Natural killer cell treated with Interleukin-12 subunit alpha and Interleukin-12 subunit beta and Interleukin-15 and Interleukin-18, amount 100 ng/mL, for 72 hours (primary cell): ENCODE measurements around the gene SMYD3. TPM values are rescaled to one million over a fixed set of nuclear protein-coding genes. Genes with fewer than 3 reads are reported as not detected.

Source experiments
- ATAC-seq, 2 donors: fragments of 150-1000 bp; cut with Tn5 transposase in 1 of 2; sonication (Bioruptor Pico), chemical (Tn5 transposase) in 1 of 2; 2 replicates each; pipeline ENCODE4 v1.10.0; 2021
- DNase-seq: peaks from one replicate; pipeline ENCODE4 v3.0.0; 2022; ENCODE audit warnings: low spot score
- H3K27ac Mint-ChIP-seq, 2 donors: 1 replicate in 1 of 2; 2 replicates in 1 of 2; pipeline ENCODE4 v1.8.0; 2022; ENCODE audit warnings: mixed read lengths in 2 of 2, mild to moderate bottlenecking in 1 of 2, moderate library complexity in 1 of 2
- H3K27me3 Mint-ChIP-seq, 2 donors: 1 replicate in 1 of 2; 2 replicates in 1 of 2; pipeline ENCODE4 v1.8.0; 2022; ENCODE audit warnings: mixed read lengths in 2 of 2
- H3K36me3 Mint-ChIP-seq: one replicate; pipeline ENCODE4 v1.8.0; 2022; ENCODE audit warnings: mixed read lengths
- H3K4me1 Mint-ChIP-seq, 2 donors: 1 replicate in 1 of 2; 2 replicates in 1 of 2; pipeline ENCODE4 v1.8.0; 2022; ENCODE audit warnings: low read depth in 2 of 2, mixed read lengths in 2 of 2, mild to moderate bottlenecking in 1 of 2
- H3K4me3 Mint-ChIP-seq: one replicate; pipeline ENCODE4 v1.8.0; 2022; ENCODE audit warnings: mixed read lengths
- H3K9me3 Mint-ChIP-seq: 2 replicates; pipeline ENCODE4 v1.8.0; 2022; ENCODE audit warnings: mixed read lengths
- total RNA-seq, 2 donors: library from RNA; stranded (reverse); gene quantifications; one replicate each; pipeline ENCODE4 v1.2.3, GENCODE V29; 2022

SMYD3 gene
- total RNA-seq, 2 donors from 2014 or later = 26.9 to 55.4 TPM

DNA sequence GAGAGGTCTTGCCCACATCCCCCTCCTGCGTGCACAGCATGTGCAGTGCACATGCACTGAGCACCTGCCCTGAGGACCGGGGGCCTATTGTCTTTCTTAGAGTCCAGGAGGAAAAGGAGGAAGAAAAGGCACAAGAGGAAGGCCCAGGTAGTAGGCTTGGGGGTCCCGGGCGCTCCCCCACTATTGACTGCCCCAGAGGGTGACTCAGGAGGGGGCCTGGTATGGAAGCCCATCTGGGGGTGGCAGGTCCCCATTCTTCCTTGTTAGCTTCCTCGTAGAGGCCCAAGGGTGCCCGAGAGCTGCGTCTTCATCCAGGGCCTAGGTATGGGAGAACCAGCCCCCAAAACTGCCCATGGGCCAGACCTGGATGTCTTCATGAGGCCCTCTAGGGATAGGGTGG is 4.1 kb upstream of the SMYD3 start:
- Mint-ChIP-seq H3K9me3 (no peaks in the 10 kb centered on the region), H3K27ac (no peak overlapping the region), H3K27me3 (no peaks in the 10 kb centered on the region), H3K36me3 (peaks cover 8% of the 10 kb centered on the region), H3K4me3 (no peak overlapping the region), H3K4me1 (peaks cover 12 to 16% of the 10 kb centered on the region in 2 donors)
- DNase-seq (no peak), ATAC-seq (no peak)

DNA sequence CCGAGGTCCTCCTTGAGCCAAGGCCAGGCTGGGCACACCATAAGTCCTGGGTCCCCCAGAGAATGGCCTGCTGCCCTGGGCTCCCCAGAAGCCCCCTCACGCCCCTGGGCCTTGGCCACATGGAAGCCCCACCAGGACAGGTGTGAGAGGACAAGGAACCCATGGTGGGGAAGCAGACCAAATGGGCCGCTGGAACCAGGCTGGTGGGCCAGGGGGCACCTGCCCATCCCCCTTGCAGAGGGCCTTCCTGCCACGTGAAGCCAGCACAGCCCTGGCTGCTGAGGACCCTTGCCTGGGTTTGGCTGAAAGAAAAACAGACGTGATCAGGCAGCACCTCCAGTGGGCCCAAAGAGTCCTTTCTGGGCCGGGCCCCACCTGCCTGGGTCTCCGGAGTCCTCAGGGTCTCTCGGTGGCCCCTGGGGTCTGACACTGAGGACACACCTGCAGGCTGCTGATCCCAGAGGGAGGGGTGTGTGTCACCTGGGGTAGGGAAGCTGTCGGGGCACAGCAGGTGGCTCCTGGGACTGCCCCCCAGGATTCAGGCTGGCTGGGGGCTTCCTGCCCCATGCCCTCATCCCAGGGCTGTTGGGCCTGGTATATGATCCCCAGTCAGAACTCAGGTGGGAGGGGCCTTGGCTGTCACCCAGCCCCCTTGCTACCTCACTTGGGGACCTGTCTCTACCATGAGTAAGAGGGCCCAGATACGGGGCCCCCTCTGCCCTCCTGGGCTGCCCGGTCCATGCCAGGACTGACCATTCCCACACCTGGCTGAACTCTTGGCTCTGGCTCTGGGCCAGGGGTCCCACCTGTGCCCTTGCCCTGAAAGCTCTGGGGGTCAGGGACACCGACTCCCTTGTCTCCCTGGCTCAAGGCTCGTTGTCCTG is 3.3 kb upstream of the SMYD3 start:
- ATAC-seq (no peak), DNase-seq (no peak)
- Mint-ChIP-seq H3K9me3 (no peaks in the 10 kb centered on the region), H3K27ac (no peak overlapping the region), H3K27me3 (no peaks in the 10 kb centered on the region), H3K4me3 (no peak overlapping the region), H3K36me3 (peaks cover 4% of the 10 kb centered on the region), H3K4me1 (peaks cover 20 to 24% of the 10 kb centered on the region in 2 donors)

- DNase-seq (no peak), ATAC-seq (no peak)
- H3K27me3 Mint-ChIP-seq = no peaks in the 10 kb centered on the region
- H3K27ac Mint-ChIP-seq = no peak overlapping the region
- H3K4me3 Mint-ChIP-seq = no peak overlapping the region
- peaks cover 22 to 26% of the 10 kb centered on the region in 2 donors for H3K4me1 Mint-ChIP-seq
- no peaks in the 10 kb centered on the region for H3K9me3 Mint-ChIP-seq
- no peaks in the 10 kb centered on the region for H3K36me3 Mint-ChIP-seq
Measured at GRCh38 chr1:246508897-246509688, 2.0 kb upstream of the SMYD3 start.

GRCh38 chr1:246506367-246506673 is 759 bp downstream of the SMYD3 start:
- peak overlapping the region; percentile 91 for H3K4me3 Mint-ChIP-seq
- H3K27ac Mint-ChIP-seq = peak overlapping the region; percentile 49 to 64
- H3K9me3 Mint-ChIP-seq = no peaks in the 10 kb centered on the region
- ATAC-seq (peak in 1 of 2 donors; percentile 3), DNase-seq (no peak)
- no peaks in the 10 kb centered on the region for H3K27me3 Mint-ChIP-seq
- peaks cover 28 to 40% of the 10 kb centered on the region in 2 donors for H3K4me1 Mint-ChIP-seq
- peaks cover 4% of the 10 kb centered on the region for H3K36me3 Mint-ChIP-seq

GRCh38 chr1:246503341-246503740 is 3.7 kb downstream of the SMYD3 start:
- H3K27me3 Mint-ChIP-seq = no peaks in the 10 kb centered on the region
- H3K4me1 Mint-ChIP-seq = peaks cover 28 to 42% of the 10 kb centered on the region in 2 donors
- no peak overlapping the region for H3K27ac Mint-ChIP-seq
- DNase-seq (no peak), ATAC-seq (no peak)
- H3K4me3 Mint-ChIP-seq = no peak overlapping the region
- no peaks in the 10 kb centered on the region for H3K9me3 Mint-ChIP-seq
- peaks cover 4% of the 10 kb centered on the region for H3K36me3 Mint-ChIP-seq

DNA sequence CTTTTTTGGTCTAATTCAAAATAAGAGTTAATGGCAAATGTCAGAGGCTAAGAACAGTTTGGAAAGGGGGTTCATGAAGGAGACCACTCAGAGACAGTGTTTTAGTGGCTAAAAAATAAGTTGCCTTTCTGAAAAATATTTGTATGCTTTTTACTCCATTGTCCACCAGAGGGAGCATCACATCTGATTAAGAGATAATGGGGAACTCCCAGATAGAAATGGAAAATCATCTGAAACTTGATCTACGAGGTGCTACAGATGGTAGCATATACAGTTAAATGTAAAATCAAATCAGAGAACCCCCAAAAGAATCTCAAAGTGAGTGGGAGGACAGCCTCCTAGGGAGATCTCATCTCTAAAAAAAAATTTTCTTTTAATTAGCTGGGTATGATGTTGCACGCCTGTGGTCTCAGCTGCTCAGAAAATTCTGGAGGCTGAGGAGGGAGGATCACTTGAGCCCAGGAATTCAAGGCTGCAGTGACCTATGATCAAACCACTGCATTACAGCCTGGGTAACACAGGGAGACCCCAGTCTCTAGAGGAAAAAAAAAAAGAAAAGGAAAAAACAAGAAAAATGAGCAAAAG is 9.7 kb downstream of the SMYD3 start:
- peak in 1 of 2 donors; percentile 54 for ATAC-seq

DNA sequence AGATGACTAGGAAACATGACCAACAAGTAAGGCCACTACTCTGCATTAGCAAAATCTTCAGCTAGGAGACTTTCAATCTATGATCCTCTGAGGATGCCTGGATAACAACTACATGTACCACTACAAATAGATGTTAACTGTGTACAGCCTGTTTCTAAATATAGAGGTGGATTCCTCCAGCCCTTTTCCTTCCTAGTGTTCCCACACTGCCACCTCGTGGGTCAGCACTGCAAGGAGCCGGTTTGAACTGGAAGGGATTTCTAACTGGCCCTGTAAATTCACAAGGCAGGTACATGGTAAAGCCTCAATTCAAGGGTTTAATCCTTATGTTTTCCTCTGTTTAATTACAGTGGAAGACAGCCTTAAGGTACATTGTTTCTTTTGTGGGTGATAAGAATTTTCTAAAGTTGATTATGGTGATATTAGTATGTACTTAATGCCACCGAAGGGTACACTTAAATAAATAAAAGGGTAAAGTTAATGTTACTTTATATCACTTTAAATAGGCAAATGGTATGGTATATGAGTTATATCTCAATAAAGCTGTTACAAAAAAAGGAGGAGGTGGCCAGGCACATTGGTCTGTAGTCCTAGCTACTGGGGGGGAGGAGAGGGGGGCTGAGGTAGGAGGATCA is 14.4 kb downstream of the SMYD3 start:
- Mint-ChIP-seq H3K27me3 (no peaks in the 10 kb centered on the region), H3K4me1 (peaks cover 4 to 12% of the 10 kb centered on the region in 2 donors), H3K36me3 (no peaks in the 10 kb centered on the region), H3K4me3 (no peak overlapping the region), H3K9me3 (no peaks in the 10 kb centered on the region), H3K27ac (no peak overlapping the region)
- ATAC-seq = no peak
- no peak for DNase-seq

More for the DNA sequence above, 9.7 kb downstream of the SMYD3 start:
- no peak overlapping the region for H3K4me3 Mint-ChIP-seq
- H3K27me3 Mint-ChIP-seq = no peaks in the 10 kb centered on the region
- peak overlapping the region in 1 of 2 donors; percentile 34 for H3K27ac Mint-ChIP-seq
- H3K36me3 Mint-ChIP-seq = peaks cover 4% of the 10 kb centered on the region
- no peak for DNase-seq
- no peaks in the 10 kb centered on the region for H3K9me3 Mint-ChIP-seq
- H3K4me1 Mint-ChIP-seq = peaks cover 7 to 8% of the 10 kb centered on the region in 2 donors

DNA sequence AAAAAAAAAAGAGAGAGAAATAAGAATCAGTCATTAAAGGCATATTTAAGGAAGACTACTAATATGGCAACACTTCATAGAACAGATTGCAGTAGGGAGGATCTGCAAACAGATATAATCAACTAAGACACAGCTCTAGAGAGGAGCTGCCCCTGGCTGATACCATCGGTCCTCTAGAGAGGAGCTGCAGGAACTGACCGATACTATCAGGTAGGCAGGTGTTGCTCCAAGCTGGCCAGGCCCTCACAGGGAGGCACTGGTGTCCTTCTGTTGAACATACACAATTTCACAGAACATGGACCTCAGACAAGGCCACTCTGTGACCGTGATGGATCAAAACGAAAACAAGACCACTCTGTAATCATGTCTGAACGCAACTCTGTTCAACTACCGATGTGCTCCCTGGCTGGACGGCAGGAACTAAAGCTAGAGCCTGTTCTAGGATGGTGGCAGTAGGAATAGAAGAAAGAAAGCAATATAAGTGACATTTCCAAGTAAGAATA is 15.5 kb downstream of the SMYD3 start:
- Mint-ChIP-seq H3K4me3 (no peak overlapping the region), H3K27ac (no peak overlapping the region), H3K4me1 (peaks cover 4 to 9% of the 10 kb centered on the region in 2 donors), H3K27me3 (no peaks in the 10 kb centered on the region), H3K36me3 (no peaks in the 10 kb centered on the region), H3K9me3 (no peaks in the 10 kb centered on the region)
- DNase-seq (no peak), ATAC-seq (no peak)

- H3K27ac Mint-ChIP-seq = no peak overlapping the region
- DNase-seq (no peak), ATAC-seq (no peak)
- H3K9me3 Mint-ChIP-seq = no peaks in the 10 kb centered on the region
- H3K36me3 Mint-ChIP-seq = no peaks in the 10 kb centered on the region
- H3K27me3 Mint-ChIP-seq = no peaks in the 10 kb centered on the region
- no peak overlapping the region for H3K4me3 Mint-ChIP-seq
- peaks cover 10 to 16% of the 10 kb centered on the region in 2 donors for H3K4me1 Mint-ChIP-seq
Measured at GRCh38 chr1:246488674-246489073, 18.4 kb downstream of the SMYD3 start.

- Mint-ChIP-seq H3K4me1 (peaks cover 30 to 33% of the 10 kb centered on the region in 2 donors), H3K4me3 (no peak overlapping the region), H3K36me3 (no peaks in the 10 kb centered on the region), H3K27me3 (no peaks in the 10 kb centered on the region), H3K9me3 (no peaks in the 10 kb centered on the region), H3K27ac (peak overlapping the region in 1 of 2 donors; percentile 67)
- DNase-seq (no peak), ATAC-seq (no peak)
Measured at GRCh38 chr1:246483569-246483933, 23.5 kb downstream of the SMYD3 start.

DNA sequence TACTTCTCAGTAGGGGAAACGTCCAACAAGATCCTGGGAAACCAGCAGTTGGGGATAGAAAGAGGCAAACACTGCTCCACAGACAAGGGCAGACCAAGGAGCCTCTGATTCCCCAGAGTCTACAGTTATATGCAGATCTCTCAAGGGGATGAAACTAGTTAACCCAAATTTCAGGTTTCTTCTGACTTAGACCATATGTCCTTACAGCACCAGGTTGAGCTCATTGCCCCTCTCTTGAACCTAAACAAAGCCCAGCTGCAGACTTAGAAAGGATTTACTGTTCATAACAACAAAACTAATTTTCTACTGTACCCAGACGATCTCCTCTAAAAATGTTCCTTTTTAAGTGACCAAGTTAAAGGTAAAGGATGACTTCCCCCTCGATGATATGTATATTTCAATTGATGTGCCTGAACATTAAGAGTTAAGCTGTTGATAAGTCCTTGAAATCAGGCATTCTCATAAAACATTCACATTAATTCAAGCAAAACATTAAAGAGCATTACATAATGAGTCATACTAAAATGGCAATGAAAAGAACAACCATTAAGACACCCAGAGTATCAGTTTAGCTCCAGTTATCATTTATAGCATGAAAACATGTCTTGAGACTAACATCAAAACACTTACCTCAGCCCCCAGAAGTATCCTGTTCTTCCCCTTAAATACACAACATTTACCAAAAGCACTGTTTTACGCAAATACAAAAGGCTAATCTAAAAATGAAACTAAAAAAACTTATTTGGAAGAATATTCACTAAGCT is 24.1 kb downstream of the SMYD3 start:
- no peak overlapping the region for H3K4me3 Mint-ChIP-seq
- no peaks in the 10 kb centered on the region for H3K27me3 Mint-ChIP-seq
- no peak for DNase-seq
- H3K27ac Mint-ChIP-seq = peak overlapping the region in 1 of 2 donors; percentile 67
- H3K4me1 Mint-ChIP-seq = peaks cover 28 to 31% of the 10 kb centered on the region in 2 donors
- peak in 1 of 2 donors; percentile 38 for ATAC-seq
- no peaks in the 10 kb centered on the region for H3K36me3 Mint-ChIP-seq
- H3K9me3 Mint-ChIP-seq = no peaks in the 10 kb centered on the region

DNA sequence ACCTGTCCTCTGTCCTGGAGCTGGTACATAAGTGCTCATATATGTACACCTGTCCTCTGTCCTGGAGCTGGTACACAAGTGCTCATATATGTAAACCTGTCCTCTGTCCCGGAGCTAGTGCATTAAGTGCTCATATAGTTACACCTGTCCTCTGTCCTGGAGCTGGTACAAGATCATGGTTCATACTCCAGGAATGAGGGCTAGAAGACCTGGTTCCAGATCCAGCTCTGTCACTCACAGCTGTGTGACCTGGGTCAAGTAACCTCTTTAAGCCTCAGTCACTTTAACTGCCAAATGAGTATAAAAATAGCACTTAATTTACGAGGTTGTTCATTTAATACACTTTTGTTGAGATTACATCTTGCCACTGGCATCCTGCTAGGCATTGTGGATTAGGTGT is 28.0 kb downstream of the SMYD3 start:
- Mint-ChIP-seq H3K4me1 (peaks cover 23 to 31% of the 10 kb centered on the region in 2 donors), H3K4me3 (no peak overlapping the region), H3K36me3 (no peaks in the 10 kb centered on the region), H3K27me3 (no peaks in the 10 kb centered on the region), H3K9me3 (no peaks in the 10 kb centered on the region), H3K27ac (no peak overlapping the region)
- ATAC-seq = no peak
- DNase-seq = no peak

GRCh38 chr1:246477634-246478033 is 29.4 kb downstream of the SMYD3 start:
- DNase-seq (no peak), ATAC-seq (no peak)
- Mint-ChIP-seq H3K4me3 (no peak overlapping the region), H3K36me3 (no peaks in the 10 kb centered on the region), H3K9me3 (no peaks in the 10 kb centered on the region), H3K27me3 (no peaks in the 10 kb centered on the region), H3K27ac (no peak overlapping the region), H3K4me1 (peaks cover 10 to 19% of the 10 kb centered on the region in 2 donors)
